Measurements from ENCODE around the gene SLC25A26.
A peak's percentile ranks its signal among the peaks of the same experiment; 100 is the strongest.

Gene SLC25A26

GRCh38 chr3:66220602-66221377 is at the start of gene SLC25A26:
TSS of gene SLC25A26 (plus strand) at chr3:66221001. CDS start at chr3:66221095, 94 bp downstream.
- H3K9me3 ChIP-seq (ENCODE audit: low read depth, low read length), result no peaks in the 10 kb centered on the region
- H3K4me3 ChIP-seq, result peak within 1 kb of the TSS; percentile 78
- H3K9ac ChIP-seq (ENCODE audit: insufficient read length), result peak within 1 kb of the TSS; percentile 78
- no peak within 1 kb of the TSS for H3K27ac ChIP-seq
- H3K36me3 ChIP-seq (ENCODE audit: insufficient read depth, low read length), result no peaks in the 10 kb centered on the region
- TF ChIP-seq POLR2AphosphoS5 (IDR thresholded peaks at IDR 0.05; ENCODE audit: borderline replicate concordance, low read depth, low read length) (peak; percentile 75; the same call in 1 of the 2 replicates), FOXP2 (optimal IDR thresholded peaks at IDR 0.05; ENCODE audit: control extremely low read depth, extremely low read length, insufficient read depth) (no peak), EZH2 (IDR thresholded peaks at IDR 0.05) (no peak)
- peak; percentile 70 for DNase-seq (ENCODE audit: low read depth, low spot score)

DNA sequence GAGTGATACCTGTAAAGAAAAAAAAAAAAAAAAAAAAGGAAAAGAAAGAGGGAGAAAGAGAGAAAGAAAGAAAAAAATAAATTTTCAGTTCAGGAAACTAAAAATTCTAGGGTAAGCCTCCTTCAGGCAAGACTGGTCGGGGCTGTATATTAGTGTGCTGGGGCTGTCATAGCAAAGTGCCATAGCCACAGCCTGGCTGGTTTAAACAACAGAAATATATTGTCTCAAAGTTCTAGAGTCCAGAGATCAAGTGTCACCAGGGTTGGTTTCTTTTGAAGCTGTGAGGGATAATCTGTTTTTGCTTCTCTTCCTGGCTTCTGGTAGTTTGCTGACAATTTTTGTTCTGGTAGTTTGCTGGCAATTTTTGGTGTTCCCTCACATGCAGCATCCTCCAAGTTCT is 48.4 kb upstream of the SLC25A26 start:
- TF ChIP-seq FOXP2 (optimal IDR thresholded peaks at IDR 0.05; ENCODE audit: control extremely low read depth, extremely low read length, insufficient read depth) (no peak), EZH2 (IDR thresholded peaks at IDR 0.05) (no peak), POLR2AphosphoS5 (IDR thresholded peaks at IDR 0.05; ENCODE audit: borderline replicate concordance, low read depth, low read length) (no peak)
- Histone ChIP-seq H3K4me3 (no peak overlapping the region), H3K36me3 (ENCODE audit: insufficient read depth, low read length) (no peaks in the 10 kb centered on the region), H3K9ac (ENCODE audit: insufficient read length) (no peak overlapping the region), H3K27ac (no peak overlapping the region), H3K9me3 (ENCODE audit: low read depth, low read length) (no peaks in the 10 kb centered on the region)
- DNase-seq (ENCODE audit: low read depth, low spot score), result no peak

DNA sequence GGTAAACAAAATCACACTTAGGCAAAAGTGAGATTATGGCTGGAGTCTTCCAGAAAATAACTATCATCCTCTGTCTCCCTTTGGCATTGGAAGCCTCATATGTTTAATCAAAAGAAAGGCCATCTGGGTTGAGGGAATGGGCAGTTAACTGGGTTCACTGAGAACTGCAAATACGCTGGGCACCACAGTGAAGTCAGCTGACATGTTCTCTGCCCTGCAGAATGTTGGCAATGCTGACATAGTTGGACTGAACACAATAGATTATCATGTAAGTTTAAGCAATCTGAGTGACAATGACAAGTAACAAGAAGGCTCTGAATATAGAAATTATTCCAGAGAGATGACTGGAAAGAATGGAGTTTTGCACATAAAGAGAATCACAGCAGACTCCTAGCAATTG is 43.8 kb upstream of the SLC25A26 start:
- no peak overlapping the region for H3K4me3 ChIP-seq
- no peaks in the 10 kb centered on the region for H3K9me3 ChIP-seq (ENCODE audit: low read depth, low read length)
- no peaks in the 10 kb centered on the region for H3K36me3 ChIP-seq (ENCODE audit: insufficient read depth, low read length)
- TF ChIP-seq POLR2AphosphoS5 (IDR thresholded peaks at IDR 0.05; ENCODE audit: borderline replicate concordance, low read depth, low read length) (no peak), EZH2 (IDR thresholded peaks at IDR 0.05) (no peak), FOXP2 (optimal IDR thresholded peaks at IDR 0.05; ENCODE audit: control extremely low read depth, extremely low read length, insufficient read depth) (no peak)
- H3K9ac ChIP-seq (ENCODE audit: insufficient read length), result no peak overlapping the region
- no peak for DNase-seq (ENCODE audit: low read depth, low spot score)
- no peak overlapping the region for H3K27ac ChIP-seq

- no peak for DNase-seq (ENCODE audit: low read depth, low spot score)
- TF ChIP-seq FOXP2 (optimal IDR thresholded peaks at IDR 0.05; ENCODE audit: control extremely low read depth, extremely low read length, insufficient read depth) (no peak), POLR2AphosphoS5 (IDR thresholded peaks at IDR 0.05; ENCODE audit: borderline replicate concordance, low read depth, low read length) (no peak), EZH2 (IDR thresholded peaks at IDR 0.05) (no peak)
- Histone ChIP-seq H3K36me3 (ENCODE audit: insufficient read depth, low read length) (no peaks in the 10 kb centered on the region), H3K9ac (ENCODE audit: insufficient read length) (no peak overlapping the region), H3K27ac (no peak overlapping the region), H3K4me3 (no peak overlapping the region), H3K9me3 (ENCODE audit: low read depth, low read length) (no peaks in the 10 kb centered on the region)
Measured at GRCh38 chr3:66178206-66178605, 42.6 kb upstream of the SLC25A26 start.

DNA sequence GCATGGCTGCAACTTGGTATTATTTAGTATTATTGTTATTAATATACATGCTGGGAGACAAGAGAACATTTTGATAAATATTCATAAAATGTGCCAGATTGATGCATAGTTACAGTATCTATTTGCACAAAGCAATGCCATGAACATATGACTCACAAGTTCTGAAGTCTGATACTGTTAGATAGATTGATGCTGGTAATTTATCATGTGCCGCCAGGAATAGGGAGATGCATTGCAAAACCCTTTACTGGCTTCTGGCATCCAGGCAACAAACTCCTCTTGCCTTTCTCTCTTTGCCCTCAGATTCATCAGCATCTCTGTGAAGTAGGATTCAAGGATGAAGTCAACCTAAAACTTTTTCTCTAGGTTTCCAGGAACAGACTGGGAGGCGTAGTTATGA is 41.0 kb upstream of the SLC25A26 start:
- TF ChIP-seq FOXP2 (optimal IDR thresholded peaks at IDR 0.05; ENCODE audit: control extremely low read depth, extremely low read length, insufficient read depth) (no peak), EZH2 (IDR thresholded peaks at IDR 0.05) (no peak)
- H3K36me3 ChIP-seq (ENCODE audit: insufficient read depth, low read length), result no peaks in the 10 kb centered on the region
- no peak for DNase-seq (ENCODE audit: low read depth, low spot score)
- no peak overlapping the region for H3K4me3 ChIP-seq
- H3K9ac ChIP-seq (ENCODE audit: insufficient read length), result no peak overlapping the region
- no peaks in the 10 kb centered on the region for H3K9me3 ChIP-seq (ENCODE audit: low read depth, low read length)
- no peak overlapping the region for H3K27ac ChIP-seq

GRCh38 chr3:66181764-66182163 is 39.0 kb upstream of the SLC25A26 start:
- TF ChIP-seq POLR2AphosphoS5 (IDR thresholded peaks at IDR 0.05; ENCODE audit: borderline replicate concordance, low read depth, low read length) (no peak), FOXP2 (optimal IDR thresholded peaks at IDR 0.05; ENCODE audit: control extremely low read depth, extremely low read length, insufficient read depth) (no peak), EZH2 (IDR thresholded peaks at IDR 0.05) (no peak)
- no peaks in the 10 kb centered on the region for H3K9me3 ChIP-seq (ENCODE audit: low read depth, low read length)
- no peak for DNase-seq (ENCODE audit: low read depth, low spot score)
- H3K36me3 ChIP-seq (ENCODE audit: insufficient read depth, low read length), result no peaks in the 10 kb centered on the region
- no peak overlapping the region for H3K9ac ChIP-seq (ENCODE audit: insufficient read length)
- H3K4me3 ChIP-seq, result no peak overlapping the region
- no peak overlapping the region for H3K27ac ChIP-seq

DNA sequence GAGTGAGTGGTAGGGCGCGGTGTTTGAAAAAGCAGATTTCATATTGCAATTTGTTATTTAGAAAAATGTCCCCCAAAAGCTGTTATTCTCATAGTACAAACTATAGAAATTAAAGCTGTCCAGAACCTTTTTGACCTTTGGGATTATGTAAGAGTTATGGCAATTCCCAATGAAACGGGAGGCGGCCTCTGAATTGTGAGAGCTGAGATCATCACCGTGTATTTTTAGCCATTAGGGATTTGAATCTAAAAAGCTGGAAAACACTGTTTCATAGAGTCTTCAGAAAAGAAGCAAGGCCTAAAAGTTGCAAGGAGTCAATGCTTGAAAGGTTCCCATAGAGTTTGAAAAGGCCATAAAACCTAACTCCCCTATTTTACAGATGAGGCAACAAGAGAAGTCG is 38.6 kb upstream of the SLC25A26 start:
- no peak for DNase-seq (ENCODE audit: low read depth, low spot score)
- Histone ChIP-seq H3K9me3 (ENCODE audit: low read depth, low read length) (no peaks in the 10 kb centered on the region), H3K27ac (no peak overlapping the region), H3K36me3 (ENCODE audit: insufficient read depth, low read length) (no peaks in the 10 kb centered on the region), H3K9ac (ENCODE audit: insufficient read length) (no peak overlapping the region), H3K4me3 (no peak overlapping the region)
- TF ChIP-seq EZH2 (IDR thresholded peaks at IDR 0.05) (no peak), FOXP2 (optimal IDR thresholded peaks at IDR 0.05; ENCODE audit: control extremely low read depth, extremely low read length, insufficient read depth) (no peak), POLR2AphosphoS5 (IDR thresholded peaks at IDR 0.05; ENCODE audit: borderline replicate concordance, low read depth, low read length) (no peak)

GRCh38 chr3:66186545-66186944 is 34.3 kb upstream of the SLC25A26 start:
- Histone ChIP-seq H3K9me3 (ENCODE audit: low read depth, low read length) (no peaks in the 10 kb centered on the region), H3K4me3 (no peak overlapping the region), H3K36me3 (ENCODE audit: insufficient read depth, low read length) (no peaks in the 10 kb centered on the region), H3K27ac (no peak overlapping the region), H3K9ac (ENCODE audit: insufficient read length) (no peak overlapping the region)
- TF ChIP-seq EZH2 (IDR thresholded peaks at IDR 0.05), result no peak
- no peak for TF ChIP-seq POLR2AphosphoS5 (IDR thresholded peaks at IDR 0.05; ENCODE audit: borderline replicate concordance, low read depth, low read length)
- TF ChIP-seq FOXP2 (optimal IDR thresholded peaks at IDR 0.05; ENCODE audit: control extremely low read depth, extremely low read length, insufficient read depth), result no peak
- DNase-seq (ENCODE audit: low read depth, low spot score), result no peak
